GM12872 (cell line): ENCODE results near the gene PGLYRP2.

ENCODE experiments used
- CTCF ChIP-seq: IDR thresholded peaks from 3 replicates; pipeline ENCODE4 v1.5.1; 2011; ENCODE audit warnings: low read depth, mild to moderate bottlenecking, low read length, moderate library complexity; ENCODE audit not compliant: insufficient read depth

The PGLYRP2 gene

DNA sequence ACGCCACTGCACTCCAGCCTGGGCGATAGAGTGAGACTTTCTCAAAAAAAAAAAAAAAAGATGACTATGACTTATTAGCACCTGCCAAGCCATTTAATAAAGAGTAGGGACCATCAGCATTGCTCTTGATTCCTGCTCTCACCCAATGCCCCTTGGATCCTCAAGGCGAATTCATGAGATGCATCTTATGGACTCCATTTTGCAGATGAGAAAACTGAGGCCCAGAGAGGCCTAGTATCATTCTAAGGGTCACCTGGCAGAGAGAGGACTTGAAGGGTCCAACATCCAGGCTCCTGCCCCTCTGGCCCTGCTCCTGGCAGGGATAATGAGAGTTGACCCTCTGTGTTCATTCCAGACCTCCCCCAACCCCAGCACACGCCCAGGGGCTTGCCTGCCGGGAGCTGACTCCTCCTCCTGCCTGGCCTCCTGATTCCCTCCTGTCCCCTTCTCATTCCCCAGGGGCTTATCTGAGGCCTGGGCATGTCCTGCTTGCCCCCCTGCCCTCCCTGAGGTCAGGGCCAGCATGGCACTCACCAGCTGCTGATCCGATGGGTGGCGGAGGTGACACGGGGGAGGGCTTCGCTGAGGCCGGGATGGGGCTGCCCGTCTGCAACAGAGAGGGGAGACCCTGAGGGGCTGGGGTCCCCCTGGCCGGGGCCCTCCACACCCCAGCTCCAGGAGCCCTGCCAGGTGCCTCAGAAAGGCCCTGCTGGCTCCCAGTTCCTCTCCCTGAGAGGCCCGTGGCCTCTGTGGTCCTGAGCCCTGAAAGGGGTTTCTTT lies 37.0 kb downstream of the PGLYRP2 start:
- no peak for TF ChIP-seq CTCF

DNA sequence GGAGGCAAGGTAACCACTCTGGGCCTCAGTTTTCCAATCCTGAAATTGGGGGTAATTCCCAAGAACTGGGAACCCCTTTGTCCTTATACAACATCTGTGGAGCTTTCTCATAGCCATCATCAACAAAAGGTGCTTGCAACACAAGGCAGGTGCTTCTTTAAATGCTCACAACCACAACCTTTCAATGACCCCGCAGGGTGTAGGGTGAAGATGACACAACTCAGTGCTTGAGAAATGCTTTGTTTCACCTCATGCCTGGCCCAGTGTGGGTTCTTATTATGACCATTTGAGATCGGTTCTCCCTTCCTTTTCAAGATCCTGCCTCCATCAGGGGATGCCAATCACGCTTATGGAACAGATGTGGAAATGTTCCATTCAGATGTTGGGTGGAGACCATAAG lies 38.0 kb downstream of the PGLYRP2 start:
- no peak for TF ChIP-seq CTCF

DNA sequence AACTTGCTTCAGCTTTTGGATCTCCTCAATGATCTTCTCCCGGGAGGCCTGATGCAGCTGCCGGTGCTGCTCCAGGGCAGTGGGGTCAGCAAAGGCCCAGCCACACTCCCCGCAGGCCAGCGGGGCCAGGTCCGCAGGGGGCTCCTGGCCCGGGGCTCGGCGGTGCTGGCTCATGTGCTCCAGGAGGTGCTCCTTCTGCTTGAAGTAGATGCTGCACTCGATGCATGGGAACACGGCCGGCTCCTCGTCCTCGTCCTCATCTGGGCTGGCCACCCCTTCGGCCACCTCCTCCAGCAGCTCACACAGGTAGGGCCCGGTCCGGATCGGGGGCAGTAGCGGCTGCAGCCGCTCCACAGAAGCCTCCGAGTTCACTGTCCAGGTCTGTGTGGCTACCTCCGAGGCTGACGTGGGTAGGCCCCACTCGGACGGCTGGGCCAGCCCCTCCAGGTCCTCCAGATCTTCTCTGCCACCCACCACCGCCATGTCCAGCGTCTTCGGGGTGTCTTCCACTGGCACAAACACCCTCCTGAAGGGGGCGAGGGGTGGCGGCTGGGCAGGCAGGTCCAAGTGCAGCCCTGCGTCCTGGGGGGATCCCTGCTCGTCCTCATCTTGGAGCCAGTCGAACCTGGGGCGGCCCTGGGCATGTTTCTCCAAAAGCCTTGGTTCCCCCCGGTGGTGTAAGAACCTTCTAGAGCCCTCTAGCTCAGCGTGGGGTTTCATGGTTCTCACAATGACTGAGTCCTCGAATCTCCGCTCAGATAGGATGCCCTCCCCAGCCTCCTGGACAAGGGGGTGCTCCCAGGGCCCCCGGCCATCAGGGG lies 39.3 kb downstream of the PGLYRP2 start:
- TF ChIP-seq CTCF, result no peak

DNA sequence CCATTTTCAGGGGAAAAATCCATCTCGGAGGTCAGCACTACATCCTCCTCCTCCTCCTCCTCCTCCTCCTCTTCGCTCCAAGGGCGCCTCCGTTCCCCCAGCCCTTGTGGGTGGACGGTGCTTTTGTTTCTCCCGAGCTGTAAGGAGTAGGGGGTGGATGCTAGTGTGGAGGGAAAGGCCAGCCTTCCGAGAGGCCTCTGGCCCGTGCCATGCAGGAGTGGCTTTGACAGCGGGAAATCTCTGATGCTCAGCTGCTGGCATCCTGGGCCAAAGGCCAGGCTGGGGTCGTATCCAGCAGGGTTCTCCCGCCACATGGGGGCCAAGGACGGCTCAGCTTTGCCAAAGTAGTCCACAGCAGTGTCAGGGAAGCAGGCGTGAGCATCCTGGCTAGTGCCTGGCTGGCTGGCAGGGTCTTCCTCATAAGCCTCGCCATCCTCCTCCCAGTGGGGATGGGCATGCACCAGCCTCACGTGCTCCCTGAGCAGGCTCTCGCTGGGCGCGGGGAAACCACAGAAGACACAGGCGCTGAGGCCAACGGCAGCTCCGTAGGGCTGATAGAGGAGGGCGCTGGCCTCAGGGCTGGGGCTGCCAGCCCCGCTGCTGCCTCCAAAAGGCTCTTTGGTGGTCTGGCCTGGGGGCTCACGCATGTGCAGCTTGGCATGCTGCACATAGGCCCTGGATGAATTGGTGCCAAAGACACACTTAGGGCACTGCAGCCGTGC lies 40.1 kb downstream of the PGLYRP2 start:
- TF ChIP-seq CTCF, result no peak

DNA sequence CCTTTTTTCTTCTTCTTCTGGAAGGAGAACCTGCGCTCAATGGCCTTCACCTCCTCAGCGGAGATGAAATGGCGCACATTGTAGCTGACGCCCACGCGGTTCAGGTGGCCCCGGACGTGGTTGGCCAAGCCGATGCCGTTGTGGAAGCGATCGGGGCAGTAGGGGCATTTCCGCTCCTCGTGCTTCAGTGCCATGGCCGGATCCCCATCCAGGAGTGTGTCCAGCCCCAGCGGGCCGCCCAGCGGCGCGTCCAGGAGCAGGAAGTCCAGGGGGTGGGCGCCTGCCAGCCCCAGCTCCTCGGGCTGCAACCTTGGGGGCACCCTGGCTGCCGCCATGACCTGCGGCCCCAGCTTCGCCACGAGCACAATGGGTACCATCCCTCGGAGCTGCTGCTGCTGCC lies 40.7 kb downstream of the PGLYRP2 start:
- TF ChIP-seq CTCF, result no peak

DNA sequence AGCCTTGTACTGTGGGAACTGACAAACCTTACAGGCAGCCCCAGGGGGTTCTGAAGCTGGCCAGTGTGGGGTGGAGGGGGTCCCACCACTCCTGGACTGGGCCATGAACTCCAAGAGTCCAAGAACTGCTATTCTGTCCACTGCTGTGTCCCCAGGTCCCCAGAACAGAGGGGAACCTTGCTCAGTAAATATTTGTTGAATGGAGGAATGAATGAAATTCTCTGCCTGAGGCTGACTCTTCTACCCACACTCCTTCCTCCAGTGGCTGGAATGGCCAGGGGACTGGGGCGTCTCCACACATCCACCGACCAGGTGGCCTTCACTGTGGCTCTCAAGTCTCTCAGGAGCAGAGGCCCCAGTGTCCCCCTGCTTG lies 41.2 kb downstream of the PGLYRP2 start:
- TF ChIP-seq CTCF, result no peak
